Mammary epithelial cell (primary cell): ENCODE measurements around the gene USH2A.

Experiments
- CTCF ChIP-seq, 2 donors: IDR thresholded peaks in 1 of 2; conservative IDR thresholded peaks in 1 of 2; 2 replicates each; pipeline ENCODE4 v1.5.1; 2011 to 2012; ENCODE audit warnings: inconsistent platforms in 2 of 2, low read length in 2 of 2, mild to moderate bottlenecking in 2 of 2, control low read depth in 1 of 2, low read depth in 1 of 2; ENCODE audit not compliant: insufficient read depth in 1 of 2; ENCODE audit errors: extremely low read depth in 1 of 2
- EZH2 ChIP-seq: IDR thresholded peaks from 2 replicates; pipeline ENCODE4 v1.6.1; 2012; ENCODE audit warnings: low read length, inconsistent platforms, borderline replicate concordance

- TF ChIP-seq CTCF (conservative IDR thresholded peaks at IDR 0.05 in 1 of 2, IDR thresholded peaks at IDR 0.05 in 1 of 2; ENCODE audit: extremely low read depth in 1 of 2, insufficient read depth in 1 of 2, low read depth in 1 of 2, low read length in 2 of 2) (no peak), EZH2 (no peak)
Measured at GRCh38 chr1:216387782-216388181, 35.5 kb downstream of the USH2A start.
